Gastroesophageal sphincter (tissue), 4 donors: ENCODE results near the gene TRIM72. TPM values are rescaled to one million over a fixed set of nuclear protein-coding genes. Genes with fewer than 3 reads are reported as not detected.
"Not testable (repeated sequence)": the region's sequence is repeated elsewhere in the genome, so short reads cannot be mapped to it uniquely, and the experiment has no call there.

Experiments
- ATAC-seq: fragments of 150-250 bp; one replicate; pipeline ENCODE4 v1.9.1; 2016; ENCODE audit warnings: mild to moderate bottlenecking, moderate library complexity
- H3K27ac ChIP-seq, 4 donors: fragments of 200-600 bp; sonication (generic) in 3 of 4; 1 replicate in 3 of 4; 2 replicates in 1 of 4; pipeline ENCODE4 v1.5.1; 2016 to 2019
- H3K27me3 ChIP-seq: fragments of 200-600 bp; sonication (generic); one replicate; pipeline ENCODE4 v1.5.1; 2019
- H3K36me3 ChIP-seq, 2 donors: fragments of 200-600 bp; sonication (generic); one replicate each; pipeline ENCODE4 v1.5.1; 2019; ENCODE audit warnings: control low read depth in 1 of 2
- H3K4me1 ChIP-seq, 3 donors: fragments of 200-600 bp; sonication (generic); 1 replicate in 2 of 3; 2 replicates in 1 of 3; pipeline ENCODE4 v1.5.1; 2016 to 2019; ENCODE audit warnings: control low read depth in 2 of 3
- H3K4me3 ChIP-seq, 2 donors: fragments of 200-600 bp; sonication (generic); one replicate each; pipeline ENCODE4 v1.5.1; 2019; ENCODE audit warnings: mild to moderate bottlenecking in 1 of 2, moderate library complexity in 1 of 2
- H3K9me3 ChIP-seq, 3 donors: fragments of 200-600 bp; sonication (generic); one replicate each; pipeline ENCODE4 v1.5.1; 2017 to 2019; ENCODE audit warnings: control low read depth in 2 of 3
- CTCF ChIP-seq, 4 experiments: fragments of 200-600 bp in 2 of 4; fragments of 450-650 bp in 2 of 4; sonication (generic) in 1 of 4; IDR thresholded peaks; one replicate each; pipeline ENCODE4 v1.5.1; 2017 to 2019; ENCODE audit warnings: antibody characterized with exemption in 4 of 4, mild to moderate bottlenecking in 2 of 4, moderate library complexity in 2 of 4
- EP300 ChIP-seq: sonication (generic); formaldehyde crosslinking; IDR thresholded peaks from one replicate; pipeline ENCODE4 v1.6.1; 2017; ENCODE audit warnings: antibody characterized with exemption, mild to moderate bottlenecking
- POLR2A ChIP-seq, 2 donors: fragments of 450-650 bp; IDR thresholded peaks; one replicate each; pipeline ENCODE4 v1.6.1; 2017; ENCODE audit warnings: antibody characterized with exemption in 2 of 2, mild to moderate bottlenecking in 2 of 2, moderate library complexity in 1 of 2
- POLR2AphosphoS5 ChIP-seq: sonication (generic); formaldehyde crosslinking; IDR thresholded peaks from one replicate; pipeline ENCODE4 v1.6.1; 2017; ENCODE audit warnings: antibody characterized with exemption
- WGBS, 2 donors: methylation state at CpG; one replicate each; pipeline ENCODE4 v1.1.5; 2018; ENCODE audit warnings: low coverage in 1 of 2; 5-methylcytosine and 5-hydroxymethylcytosine counted together
- total RNA-seq, 4 donors: library from RNA; depleted of rRNA; stranded (reverse); fragments of >200 nt; gene quantifications; one replicate each; pipeline ENCODE4 v1.1.0, GENCODE V29; 2016

The TRIM72 gene
- total RNA-seq, 4 donors from 2014 or later = under 0.01 to 0.08 TPM; not detected in 2

- Histone ChIP-seq H3K36me3 (no peaks in the 10 kb centered on the region), H3K27ac (no peak overlapping the region), H3K27me3 (peaks cover 53% of the 10 kb centered on the region), H3K9me3 (no peaks in the 10 kb centered on the region), H3K4me1 (no peaks in the 10 kb centered on the region), H3K4me3 (no peak overlapping the region)
- no peak for TF ChIP-seq CTCF (IDR thresholded peaks at IDR 0.05)
- no peak for TF ChIP-seq POLR2AphosphoS5
- TF ChIP-seq POLR2A (IDR thresholded peaks at IDR 0.05) = no peak
- TF ChIP-seq EP300 = no peak
- ATAC-seq = no peak
- WGBS, 2 donors = 27 to 65% methylated on average over 1 to 2 of the region's 2 CpGs
These were observed 55.6 kb downstream of the TRIM72 start for GRCh38 chr16:31269541-31269940.

GRCh38 chr16:31269973-31270372, 56.1 kb downstream of the TRIM72 start:
- 92 to 100% methylated on average over 1 to 2 of the region's 3 CpGs for WGBS, 2 donors
- ATAC-seq = not testable (repeated sequence)

GRCh38 chr16:31270795-31271194, 56.9 kb downstream of the TRIM72 start:
- Histone ChIP-seq H3K36me3 (no peaks in the 10 kb centered on the region), H3K27me3 (peaks cover 40% of the 10 kb centered on the region), H3K4me3 (no peak overlapping the region), H3K9me3 (no peaks in the 10 kb centered on the region), H3K27ac (no peak overlapping the region), H3K4me1 (no peaks in the 10 kb centered on the region)
- TF ChIP-seq POLR2AphosphoS5 (no peak), EP300 (no peak), CTCF (IDR thresholded peaks at IDR 0.05) (no peak), POLR2A (IDR thresholded peaks at IDR 0.05) (no peak)
- 46 to 81% methylated on average over 2 to 5 of the region's 5 CpGs for WGBS, 2 donors
- no peak for ATAC-seq

More at GRCh38 chr16:31269973-31270372, 56.1 kb downstream of the TRIM72 start:
- H3K4me1 ChIP-seq, H3K9me3 ChIP-seq, H3K4me3 ChIP-seq, H3K36me3 ChIP-seq, H3K27ac ChIP-seq: not testable (repeated sequence)
- H3K27me3 ChIP-seq = peaks cover 48% of the 10 kb centered on the region

- no peaks in the 10 kb centered on the region for H3K9me3 ChIP-seq
- TF ChIP-seq CTCF (IDR thresholded peaks at IDR 0.05) (no peak), POLR2A (IDR thresholded peaks at IDR 0.05) (no peak)
- H3K4me1 ChIP-seq = no peaks in the 10 kb centered on the region
- WGBS, 2 donors = 65% methylated on average over 4 of the region's 16 CpGs; no CpG with 5 or more reads in 1 of the 2 donors
- peaks cover 35% of the 10 kb centered on the region for H3K27me3 ChIP-seq
- no peaks in the 10 kb centered on the region for H3K36me3 ChIP-seq
- H3K4me3 ChIP-seq = no peak overlapping the region
- no peak overlapping the region for H3K27ac ChIP-seq
- no peak for ATAC-seq
These were observed 57.8 kb downstream of the TRIM72 start for GRCh38 chr16:31271621-31272190.

GRCh38 chr16:31273187-31273586, 59.3 kb downstream of the TRIM72 start:
- TF ChIP-seq POLR2AphosphoS5 = no peak
- no peak for TF ChIP-seq POLR2A (IDR thresholded peaks at IDR 0.05)
- no peak for TF ChIP-seq EP300
- TF ChIP-seq CTCF (IDR thresholded peaks at IDR 0.05) = no peak
- H3K4me1 ChIP-seq = no peaks in the 10 kb centered on the region
- no peaks in the 10 kb centered on the region for H3K9me3 ChIP-seq
- H3K4me3 ChIP-seq = no peak overlapping the region
- ATAC-seq = no peak
- WGBS, 2 donors = 66 to 85% methylated on average over 6 of the region's 7 CpGs
- H3K36me3 ChIP-seq = no peaks in the 10 kb centered on the region
- H3K27me3 ChIP-seq = peaks cover 28% of the 10 kb centered on the region
- H3K27ac ChIP-seq = no peak overlapping the region
